HG02678 (cell line): ENCODE data around the gene PNPLA2.

Experiments
- ATAC-seq: cut with Tn5 transposase; IDR thresholded peaks from one replicate; pipeline ENCODE4 v1.9.1; 2021; ENCODE audit warnings: mild to moderate bottlenecking, moderate library complexity; ENCODE audit not compliant: unreplicated experiment

The PNPLA2 gene

GRCh38 chr11:815675-816432 is 2.9 kb upstream of the PNPLA2 start:
- no peak for ATAC-seq

GRCh38 chr11:816433-816779 is 2.3 kb upstream of the PNPLA2 start:
- no peak for ATAC-seq

- peak; percentile 70 for ATAC-seq
Measured at GRCh38 chr11:819129-819931, 616 bp downstream of the PNPLA2 start.

GRCh38 chr11:819943-820649 is 1.4 kb downstream of the PNPLA2 start:
- peak; percentile 70 for ATAC-seq

GRCh38 chr11:820655-821511 is 2.2 kb downstream of the PNPLA2 start:
- ATAC-seq, result no peak

- ATAC-seq, result no peak
Measured at GRCh38 chr11:821512-822371, 3.0 kb downstream of the PNPLA2 start.

- no peak for ATAC-seq
Measured at GRCh38 chr11:823441-824291, 5.0 kb downstream of the PNPLA2 start.

- no peak for ATAC-seq
Measured at GRCh38 chr11:824292-824880, 5.7 kb downstream of the PNPLA2 start.

- ATAC-seq, result no peak
Measured at GRCh38 chr11:824942-825341, 6.2 kb downstream of the PNPLA2 start.

- no peak for ATAC-seq
Measured at GRCh38 chr11:825366-826226, 6.9 kb downstream of the PNPLA2 start.

GRCh38 chr11:826227-826621 is 7.5 kb downstream of the PNPLA2 start:
- ATAC-seq, result no peak

GRCh38 chr11:826836-827145 is 8.1 kb downstream of the PNPLA2 start:
- no peak for ATAC-seq

GRCh38 chr11:827146-827896 is 8.6 kb downstream of the PNPLA2 start:
- peak; percentile 42 for ATAC-seq

- ATAC-seq, result peak; percentile 9
Measured at GRCh38 chr11:827897-828192, 9.1 kb downstream of the PNPLA2 start, which contains the start of gene CRACR2B. TSS of gene CRACR2B (plus strand) at chr11:827919. CDS start at chr11:828608, 689 bp downstream.

GRCh38 chr11:828506-829175 is 9.9 kb downstream of the PNPLA2 start:
- no peak for ATAC-seq

- ATAC-seq, result no peak
Measured at GRCh38 chr11:829176-829846, 10.6 kb downstream of the PNPLA2 start.
